CD4-positive, CD25-positive, alpha-beta regulatory T cell (primary cell): ENCODE data around the gene TK2. TPM values are rescaled to one million over a fixed set of nuclear protein-coding genes. Genes with fewer than 3 reads are reported as not detected.
A peak's percentile ranks its signal among the peaks of the same experiment; 100 is the strongest.

ENCODE experiments used
- ATAC-seq, 2 donors: fragments of 150-1000 bp; cut with Tn5 transposase; one replicate each; pipeline ENCODE4 v1.10.0; 2021; ENCODE audit warnings: low read depth in 2 of 2, moderate number of reproducible peaks in 2 of 2, moderate library complexity in 1 of 2
- DNase-seq, 3 donors: peaks; one replicate each; pipeline versions ENCODE4 v3.0.0 to v3.0.0-alpha.2; 2012 to 2022; ENCODE audit warnings: mixed read lengths in 1 of 3
- H3K27ac ChIP-seq: one replicate; pipeline ENCODE4 v1.7.0; 2013; ENCODE audit warnings: mild to moderate bottlenecking, low read length; ENCODE audit not compliant: insufficient read depth, poor library complexity, severe bottlenecking
- H3K27me3 ChIP-seq: one replicate; pipeline ENCODE4 v1.7.0; 2013; ENCODE audit warnings: low read length; ENCODE audit not compliant: control insufficient read depth, insufficient read depth
- H3K36me3 ChIP-seq: one replicate; pipeline ENCODE4 v1.7.0; 2013; ENCODE audit warnings: mild to moderate bottlenecking, low read length, moderate library complexity; ENCODE audit not compliant: control insufficient read depth, insufficient read depth
- H3K4me1 ChIP-seq: 2 replicates; pipeline ENCODE4 v1.7.0; 2013; ENCODE audit warnings: mild to moderate bottlenecking, low read length; ENCODE audit not compliant: insufficient read depth, control insufficient read depth, poor library complexity, severe bottlenecking
- H3K4me3 ChIP-seq: one replicate; pipeline ENCODE4 v1.7.0; 2013; ENCODE audit warnings: low read depth, mild to moderate bottlenecking, low read length, moderate library complexity
- H3K9me3 ChIP-seq, 2 experiments: 1 replicate in 1 of 2; 2 replicates in 1 of 2; pipeline ENCODE4 v1.7.0; 2013; ENCODE audit warnings: low read length in 2 of 2, mild to moderate bottlenecking in 1 of 2, moderate library complexity in 1 of 2; ENCODE audit not compliant: control insufficient read depth in 2 of 2
- H3K27ac Mint-ChIP-seq, 3 donors: one replicate each; pipeline ENCODE4 v1.8.0; 2020 to 2022; ENCODE audit warnings: mild to moderate bottlenecking in 3 of 3, mixed read lengths in 3 of 3, moderate library complexity in 2 of 3
- H3K27me3 Mint-ChIP-seq: one replicate; pipeline ENCODE4 v1.8.0; 2022; ENCODE audit warnings: mild to moderate bottlenecking, mixed read lengths
- H3K36me3 Mint-ChIP-seq: one replicate; pipeline ENCODE4 v1.8.0; 2020; ENCODE audit warnings: mixed read lengths
- H3K4me1 Mint-ChIP-seq, 4 donors: one replicate each; pipeline ENCODE4 v1.8.0; 2020 to 2022; ENCODE audit warnings: mixed read lengths in 4 of 4, mild to moderate bottlenecking in 1 of 4
- H3K4me3 Mint-ChIP-seq, 4 donors: one replicate each; pipeline ENCODE4 v1.8.0; 2020 to 2022; ENCODE audit warnings: mild to moderate bottlenecking in 4 of 4, mixed read lengths in 4 of 4, moderate library complexity in 3 of 4
- H3K9me3 Mint-ChIP-seq, 7 donors: one replicate each; pipeline ENCODE4 v1.8.0; 2020 to 2022; ENCODE audit warnings: mixed read lengths in 7 of 7, mild to moderate bottlenecking in 3 of 7, moderate library complexity in 2 of 7
- polyA plus RNA-seq, 4 donors: library from polyadenylated mRNA; unstranded; fragments of 300-500 nt; fragmentation: Illumina TruSeq; gene quantifications; one replicate each; pipeline ENCODE4 v1.2.3, GENCODE V29; 2021
- total RNA-seq: library from RNA; stranded (reverse); gene quantifications from one replicate; pipeline ENCODE4 v1.2.3, GENCODE V29; 2022

TK2 gene
- total and polyA plus RNA-seq, 5 donors from 2014 or later: 5.1 to 8.8 (median 8.2) TPM

DNA sequence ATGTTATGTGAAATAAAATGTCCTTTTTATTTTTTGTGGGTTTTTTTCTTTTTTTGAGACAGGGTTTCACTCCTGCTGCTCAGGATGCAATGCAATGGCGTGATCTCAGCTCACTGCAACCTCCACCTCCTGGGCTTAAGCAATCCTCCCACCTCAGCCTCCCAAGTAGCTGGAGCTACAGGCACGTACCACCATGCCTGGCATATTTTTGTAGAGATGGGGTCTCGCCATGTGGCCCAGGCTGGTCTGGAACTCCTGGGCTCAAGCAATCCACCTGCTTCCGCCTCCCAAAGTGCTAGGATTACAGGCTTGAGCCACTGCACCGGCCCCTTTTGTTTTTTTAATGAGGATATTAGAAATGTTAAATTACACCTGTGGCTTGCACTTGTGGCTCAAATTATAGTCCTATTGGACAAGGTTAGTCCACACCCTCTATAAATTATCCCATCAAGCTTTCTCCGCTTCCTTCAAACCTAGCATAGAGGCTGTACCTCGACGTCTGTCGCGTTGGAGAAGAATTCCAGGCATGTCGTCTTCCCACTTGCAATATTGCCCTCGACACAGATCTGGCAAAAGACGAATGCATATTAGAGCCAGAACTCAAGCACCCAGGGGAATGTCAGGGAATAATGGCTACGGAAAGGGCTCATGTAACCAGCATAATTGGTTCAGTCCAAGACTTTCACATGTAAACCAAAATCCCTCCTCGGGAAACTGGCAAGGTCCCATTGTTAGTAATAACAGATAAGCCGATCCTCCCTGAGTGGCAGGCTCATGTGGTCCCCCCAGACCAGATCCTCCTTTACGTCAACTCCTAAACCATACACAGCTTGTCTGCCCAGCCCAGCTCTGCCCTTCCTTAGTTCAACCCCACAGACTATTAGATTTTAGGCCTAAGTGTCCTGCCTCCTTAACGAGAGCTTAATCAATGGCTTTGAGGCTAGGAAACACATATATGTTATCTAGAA, 8.2 kb downstream of the TK2 start:
- Mint-ChIP-seq H3K36me3 (peaks cover 14% of the 10 kb centered on the region), H3K9me3 (no peaks in the 10 kb centered on the region), H3K4me3 (no peak overlapping the region), H3K4me1 (peaks cover 5 to 19% (median 9%) of the 10 kb centered on the region in 4 donors), H3K27me3 (no peaks in the 10 kb centered on the region), H3K27ac (peak overlapping the region in 2 of 3 donors; percentile 50 to 55)
- H3K9me3 ChIP-seq: no peaks in the 10 kb centered on the region
- H3K4me1 ChIP-seq: peaks cover under 1% of the 10 kb centered on the region
- no peak for ATAC-seq
- no peak overlapping the region for H3K27ac ChIP-seq
- DNase-seq: no peak
- no peak overlapping the region for H3K4me3 ChIP-seq
- no peaks in the 10 kb centered on the region for H3K27me3 ChIP-seq
- H3K36me3 ChIP-seq: no peaks in the 10 kb centered on the region

GRCh38 chr16:66539623-66540469, 10.1 kb downstream of the TK2 start:
- Histone ChIP-seq H3K9me3 (no peaks in the 10 kb centered on the region), H3K27ac (no peak overlapping the region), H3K4me3 (no peak overlapping the region), H3K27me3 (no peaks in the 10 kb centered on the region), H3K36me3 (no peaks in the 10 kb centered on the region), H3K4me1 (no peaks in the 10 kb centered on the region)
- no peak for ATAC-seq
- no peak for DNase-seq
- Mint-ChIP-seq H3K27me3 (no peaks in the 10 kb centered on the region), H3K36me3 (peaks cover 14% of the 10 kb centered on the region), H3K27ac (peak overlapping the region in 2 of 3 donors; percentile 42 to 48), H3K9me3 (no peaks in the 10 kb centered on the region), H3K4me1 (peaks cover 5 to 14% (median 11%) of the 10 kb centered on the region in 4 donors), H3K4me3 (no peak overlapping the region)

GRCh38 chr16:66538910-66539309, 11.0 kb downstream of the TK2 start:
- Histone ChIP-seq H3K36me3 (no peaks in the 10 kb centered on the region), H3K27me3 (no peaks in the 10 kb centered on the region), H3K4me3 (no peak overlapping the region), H3K4me1 (no peaks in the 10 kb centered on the region), H3K9me3 (no peaks in the 10 kb centered on the region), H3K27ac (no peak overlapping the region)
- Mint-ChIP-seq H3K4me1 (peaks cover 5 to 13% (median 12%) of the 10 kb centered on the region in 4 donors), H3K27ac (peak overlapping the region in 2 of 3 donors; percentile 23 to 42), H3K27me3 (no peaks in the 10 kb centered on the region), H3K36me3 (peaks cover 14% of the 10 kb centered on the region), H3K4me3 (peak overlapping the region in 1 of 4 donors; percentile 61), H3K9me3 (no peaks in the 10 kb centered on the region)
- no peak for ATAC-seq
- no peak for DNase-seq

GRCh38 chr16:66537236-66537635, 12.7 kb downstream of the TK2 start:
- peak overlapping the region in 1 of 3 donors; percentile 11 for H3K27ac Mint-ChIP-seq
- H3K27ac ChIP-seq: no peak overlapping the region
- H3K4me3 Mint-ChIP-seq: no peak overlapping the region
- peaks cover 5 to 12% (median 9%) of the 10 kb centered on the region in 4 donors for H3K4me1 Mint-ChIP-seq
- no peaks in the 10 kb centered on the region for H3K36me3 ChIP-seq
- no peaks in the 10 kb centered on the region for H3K9me3 Mint-ChIP-seq
- H3K4me3 ChIP-seq: no peak overlapping the region
- no peak for DNase-seq
- no peak for ATAC-seq
- H3K4me1 ChIP-seq: no peaks in the 10 kb centered on the region
- H3K27me3 Mint-ChIP-seq: no peaks in the 10 kb centered on the region
- H3K9me3 ChIP-seq: no peaks in the 10 kb centered on the region
- H3K36me3 Mint-ChIP-seq: peaks cover 14% of the 10 kb centered on the region
- H3K27me3 ChIP-seq: no peaks in the 10 kb centered on the region

GRCh38 chr16:66536525-66536924, 13.4 kb downstream of the TK2 start:
- Histone ChIP-seq H3K36me3 (no peaks in the 10 kb centered on the region), H3K9me3 (no peaks in the 10 kb centered on the region), H3K27me3 (no peaks in the 10 kb centered on the region), H3K27ac (no peak overlapping the region), H3K4me1 (no peaks in the 10 kb centered on the region), H3K4me3 (no peak overlapping the region)
- H3K27me3 Mint-ChIP-seq: no peaks in the 10 kb centered on the region
- DNase-seq (no peak), ATAC-seq (no peak)
- peaks cover 8% of the 10 kb centered on the region for H3K36me3 Mint-ChIP-seq
- H3K4me1 Mint-ChIP-seq: peaks cover 5 to 12% (median 7%) of the 10 kb centered on the region in 4 donors
- no peak overlapping the region for H3K27ac Mint-ChIP-seq
- no peak overlapping the region for H3K4me3 Mint-ChIP-seq
- no peaks in the 10 kb centered on the region for H3K9me3 Mint-ChIP-seq

- Histone ChIP-seq H3K4me3 (no peak overlapping the region), H3K27me3 (no peaks in the 10 kb centered on the region), H3K4me1 (no peaks in the 10 kb centered on the region), H3K36me3 (no peaks in the 10 kb centered on the region), H3K27ac (no peak overlapping the region), H3K9me3 (no peaks in the 10 kb centered on the region)
- Mint-ChIP-seq H3K36me3 (peaks cover 12% of the 10 kb centered on the region), H3K4me3 (no peak overlapping the region), H3K9me3 (no peaks in the 10 kb centered on the region), H3K4me1 (peaks cover 5 to 11% (median 6%) of the 10 kb centered on the region in 4 donors), H3K27me3 (no peaks in the 10 kb centered on the region), H3K27ac (peak overlapping the region in 2 of 3 donors; percentile 13 to 83)
- no peak for ATAC-seq
- no peak for DNase-seq
Observed at GRCh38 chr16:66534376-66534799, 15.5 kb downstream of the TK2 start.

- no peak for ATAC-seq
- Histone ChIP-seq H3K4me1 (peaks cover 15% of the 10 kb centered on the region), H3K4me3 (no peak overlapping the region), H3K36me3 (no peaks in the 10 kb centered on the region), H3K9me3 (no peaks in the 10 kb centered on the region), H3K27me3 (no peaks in the 10 kb centered on the region), H3K27ac (no peak overlapping the region)
- DNase-seq: no peak
- Mint-ChIP-seq H3K27ac (peak overlapping the region in 2 of 3 donors; percentile 63 to 88), H3K36me3 (peaks cover 4% of the 10 kb centered on the region), H3K9me3 (no peaks in the 10 kb centered on the region), H3K4me3 (no peak overlapping the region), H3K4me1 (peaks cover 0 to 45% (median 24%) of the 10 kb centered on the region in 4 donors), H3K27me3 (no peaks in the 10 kb centered on the region)
Observed at GRCh38 chr16:66529475-66529874, 20.4 kb downstream of the TK2 start.
